Measurements from ENCODE around the gene SYT15. TPM values are rescaled to one million over a fixed set of nuclear protein-coding genes. Genes with fewer than 3 reads are reported as not detected.

Gene SYT15
- total RNA-seq, 2 donors from 2014 or later = 1.6 to 7.0 TPM

DNA sequence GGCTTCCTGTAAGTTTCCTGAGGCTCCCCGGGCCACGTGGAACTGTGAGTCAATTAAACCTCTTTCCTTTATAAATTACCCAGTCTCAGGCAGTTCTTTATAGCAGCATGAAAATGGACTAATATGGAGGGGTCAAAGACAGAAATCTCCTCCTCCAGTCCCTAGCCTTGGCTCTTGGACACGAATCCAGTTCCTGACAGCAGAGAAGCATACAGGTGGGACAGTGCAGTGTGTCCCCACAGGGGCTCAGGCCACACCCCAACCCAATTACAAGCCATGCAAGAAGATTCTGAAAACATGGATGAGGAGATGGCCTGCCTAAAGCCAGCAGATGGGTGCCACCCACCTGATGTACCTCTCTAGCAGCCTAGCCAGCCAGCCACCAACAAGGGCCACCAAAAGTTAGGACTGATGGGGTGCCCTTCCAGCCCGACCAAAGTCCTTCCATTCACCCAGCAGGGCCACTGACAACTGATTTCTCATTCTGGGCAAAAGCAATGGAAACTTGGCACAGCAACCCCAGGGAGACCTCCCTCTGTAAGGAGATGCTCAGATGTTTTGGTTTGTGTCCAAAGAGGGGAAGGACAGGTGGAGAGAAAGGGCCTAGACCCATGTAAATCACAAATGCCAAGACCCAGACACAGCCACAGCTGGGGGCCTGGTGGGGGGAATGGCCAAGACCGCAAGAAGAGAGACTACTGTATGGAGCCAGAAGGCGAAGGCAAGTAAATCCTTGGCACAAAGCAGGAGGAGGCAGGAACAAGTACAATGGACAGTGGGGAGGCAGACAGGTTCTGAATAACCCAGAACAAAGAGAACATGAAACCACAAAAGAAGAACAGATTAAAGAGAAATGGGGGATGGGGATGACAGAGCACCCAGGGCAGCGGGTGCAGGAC, 36.1 kb upstream of the SYT15 start:
- intact Hi-C loops (cut with DNase I) = no loop called here
- 72% methylated on average over 7 of the region's 7 CpGs for WGBS
- H3K36me3 ChIP-seq = no peaks in the 10 kb centered on the region
- no peaks in the 10 kb centered on the region for H3K9me3 ChIP-seq
- H3K27ac ChIP-seq = no peak overlapping the region
- no peaks in the 10 kb centered on the region for H3K4me1 ChIP-seq (replicated peaks)
- TF ChIP-seq POLR2A (IDR thresholded peaks at IDR 0.05) = no peak
- TF ChIP-seq, protein P1, sequence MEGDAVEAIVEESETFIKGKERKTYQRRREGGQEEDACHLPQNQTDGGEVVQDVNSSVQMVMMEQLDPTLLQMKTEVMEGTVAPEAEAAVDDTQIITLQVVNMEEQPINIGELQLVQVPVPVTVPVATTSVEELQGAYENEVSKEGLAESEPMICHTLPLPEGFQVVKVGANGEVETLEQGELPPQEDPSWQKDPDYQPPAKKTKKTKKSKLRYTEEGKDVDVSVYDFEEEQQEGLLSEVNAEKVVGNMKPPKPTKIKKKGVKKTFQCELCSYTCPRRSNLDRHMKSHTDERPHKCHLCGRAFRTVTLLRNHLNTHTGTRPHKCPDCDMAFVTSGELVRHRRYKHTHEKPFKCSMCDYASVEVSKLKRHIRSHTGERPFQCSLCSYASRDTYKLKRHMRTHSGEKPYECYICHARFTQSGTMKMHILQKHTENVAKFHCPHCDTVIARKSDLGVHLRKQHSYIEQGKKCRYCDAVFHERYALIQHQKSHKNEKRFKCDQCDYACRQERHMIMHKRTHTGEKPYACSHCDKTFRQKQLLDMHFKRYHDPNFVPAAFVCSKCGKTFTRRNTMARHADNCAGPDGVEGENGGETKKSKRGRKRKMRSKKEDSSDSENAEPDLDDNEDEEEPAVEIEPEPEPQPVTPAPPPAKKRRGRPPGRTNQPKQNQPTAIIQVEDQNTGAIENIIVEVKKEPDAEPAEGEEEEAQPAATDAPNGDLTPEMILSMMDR (IDR thresholded peaks at IDR 0.05) = no peak
- no peaks in the 10 kb centered on the region for H3K27me3 ChIP-seq (replicated peaks; ENCODE audit: insufficient read depth)
- no peak for DNase-seq (ENCODE audit: low spot score)
- H3K4me3 ChIP-seq = no peak overlapping the region

DNA sequence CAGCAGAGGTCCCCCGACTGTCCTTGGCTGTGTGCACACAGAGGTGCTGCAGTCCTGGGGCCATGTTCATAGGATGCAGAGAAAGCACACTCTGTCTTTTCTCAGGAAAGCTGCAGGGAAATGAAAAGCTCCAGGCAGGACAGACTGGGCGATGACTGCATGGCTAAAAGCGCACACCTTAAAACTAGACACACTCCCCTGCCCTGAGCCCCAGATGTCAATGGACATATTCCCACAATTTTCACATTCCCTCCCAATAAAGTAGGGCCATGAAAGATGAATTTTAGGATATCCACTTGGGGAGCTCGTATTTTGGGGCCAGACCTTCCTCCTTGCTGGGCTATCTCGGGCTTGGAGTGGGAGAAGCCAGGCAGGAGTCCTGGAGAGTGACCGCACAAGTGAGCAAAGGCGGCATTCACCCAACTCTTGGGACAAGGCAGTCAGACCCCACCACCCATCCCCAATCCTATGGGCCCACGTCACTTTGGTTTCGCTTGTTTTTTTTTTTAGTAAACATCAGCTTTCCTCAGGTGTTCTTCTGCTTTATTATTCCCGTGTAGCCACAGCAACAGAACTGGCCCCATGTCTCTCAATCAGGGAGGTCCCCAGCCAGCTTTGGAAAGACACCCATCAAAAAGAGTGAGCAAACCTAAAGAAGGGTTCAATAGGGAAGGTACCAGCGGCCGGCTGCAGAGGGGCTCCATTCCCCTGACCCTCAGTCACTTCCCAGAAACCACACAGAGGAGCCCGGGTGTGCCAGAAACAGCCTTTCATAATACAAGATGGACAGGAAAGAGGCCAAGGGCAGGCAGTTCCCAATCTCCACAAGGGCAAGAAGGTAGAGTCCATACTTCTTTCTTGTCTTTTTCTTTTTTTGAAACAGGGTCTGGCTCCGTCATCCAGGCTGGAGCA, 35.2 kb upstream of the SYT15 start:
- TF ChIP-seq POLR2A (IDR thresholded peaks at IDR 0.05) (no peak), POLR2AphosphoS5 (IDR thresholded peaks at IDR 0.05) (no peak)
- TF ChIP-seq, protein P1 (IDR thresholded peaks at IDR 0.05) = no peak
- Histone ChIP-seq H3K27ac (no peak overlapping the region), H3K4me1 (replicated peaks) (no peaks in the 10 kb centered on the region), H3K27me3 (replicated peaks; ENCODE audit: insufficient read depth) (no peaks in the 10 kb centered on the region), H3K4me3 (no peak overlapping the region), H3K36me3 (no peaks in the 10 kb centered on the region), H3K9me3 (no peaks in the 10 kb centered on the region)
- 84% methylated on average over 14 of the region's 14 CpGs for WGBS
- no peak for DNase-seq (ENCODE audit: low spot score)
- intact Hi-C loops (cut with DNase I) = no loop called here

DNA sequence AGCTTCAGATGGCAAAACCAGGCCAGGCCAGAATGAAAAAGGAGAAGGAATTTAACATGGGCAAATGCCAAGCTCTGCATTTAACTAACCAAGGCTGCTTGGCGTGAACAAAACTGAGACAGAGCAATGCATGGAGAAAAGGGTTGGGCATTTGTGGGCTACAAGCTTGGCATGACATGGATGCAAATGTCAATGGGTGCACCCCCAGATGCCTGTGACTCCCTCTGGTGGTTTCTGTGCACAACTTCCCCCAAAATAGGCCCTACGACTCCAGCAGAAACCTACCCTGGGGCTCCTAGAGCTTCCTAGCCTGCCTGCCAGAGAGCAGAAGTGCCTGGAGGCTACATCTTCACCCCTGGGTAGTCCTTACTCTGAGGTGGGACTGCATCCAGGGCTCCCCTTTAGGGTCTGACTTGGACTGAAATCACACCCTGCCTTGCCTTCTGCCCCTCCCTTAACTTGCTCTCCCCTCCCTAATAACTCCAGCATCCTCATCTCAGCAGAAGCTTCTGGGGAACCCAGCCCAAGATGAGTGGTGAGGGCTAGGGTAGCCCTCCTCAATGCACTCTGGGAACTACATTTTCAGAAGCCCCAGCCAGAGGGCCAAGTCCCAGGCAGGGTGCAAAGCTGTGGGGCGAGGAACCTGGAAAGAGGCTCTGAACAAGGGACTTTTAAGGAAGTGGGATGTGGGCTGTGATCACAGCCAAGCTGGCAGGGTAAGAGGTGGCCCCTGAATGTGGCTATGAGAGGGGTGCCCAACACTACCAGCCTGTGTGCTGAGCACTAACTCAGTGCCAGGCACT, 33.7 kb upstream of the SYT15 start:
- intact Hi-C loops (cut with DNase I) = no loop called here
- 60% methylated on average over 3 of the region's 3 CpGs for WGBS
- no peaks in the 10 kb centered on the region for H3K27me3 ChIP-seq (replicated peaks; ENCODE audit: insufficient read depth)
- H3K36me3 ChIP-seq = no peaks in the 10 kb centered on the region
- DNase-seq (ENCODE audit: low spot score) = no peak
- TF ChIP-seq POLR2A (IDR thresholded peaks at IDR 0.05) = no peak
- TF ChIP-seq, protein P1 (IDR thresholded peaks at IDR 0.05) = peak in 1 of 4 experiments; percentile 43
- no peaks in the 10 kb centered on the region for H3K9me3 ChIP-seq
- no peaks in the 10 kb centered on the region for H3K4me1 ChIP-seq (replicated peaks)
- no peak overlapping the region for H3K4me3 ChIP-seq
- H3K27ac ChIP-seq = no peak overlapping the region

DNA sequence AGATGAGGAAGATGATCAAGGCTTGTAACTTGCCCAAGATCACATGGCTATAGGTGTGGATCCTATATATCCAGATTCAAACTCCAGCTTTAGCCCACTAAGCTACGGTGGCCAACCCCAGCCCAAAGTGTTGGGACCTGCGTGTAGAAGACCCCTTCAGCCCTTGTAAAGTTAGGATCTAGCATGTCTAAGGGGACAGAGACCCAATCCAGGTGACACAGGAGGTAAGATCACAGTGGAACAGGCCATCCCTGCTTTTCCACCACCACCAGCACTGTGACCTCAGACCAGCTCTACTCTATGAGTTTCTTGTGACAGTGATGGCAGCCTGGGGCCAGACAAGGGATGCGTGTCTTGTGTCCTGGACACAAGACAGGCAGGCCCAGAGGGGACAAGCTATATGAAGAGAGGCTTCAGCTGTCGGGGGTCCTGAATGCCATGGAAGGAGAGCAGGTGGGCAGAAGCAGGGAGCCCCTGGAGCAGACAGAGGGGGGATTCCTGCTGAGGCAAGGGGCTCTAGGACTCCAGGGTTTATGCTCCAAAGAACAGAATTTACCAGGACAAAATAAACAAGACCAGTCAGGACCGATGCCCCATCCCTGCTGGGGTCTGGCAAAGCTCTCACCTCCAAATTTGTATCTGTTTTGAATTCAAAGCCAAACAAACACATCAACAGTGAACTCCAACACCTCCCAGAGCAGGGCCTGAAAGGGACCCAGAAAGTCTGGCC, 32.9 kb upstream of the SYT15 start:
- Histone ChIP-seq H3K4me1 (replicated peaks) (no peaks in the 10 kb centered on the region), H3K27me3 (replicated peaks; ENCODE audit: insufficient read depth) (no peaks in the 10 kb centered on the region), H3K9me3 (no peaks in the 10 kb centered on the region), H3K27ac (no peak overlapping the region), H3K4me3 (no peak overlapping the region), H3K36me3 (no peaks in the 10 kb centered on the region)
- intact Hi-C loops (cut with DNase I) = no loop called here
- 81% methylated on average over 5 of the region's 5 CpGs for WGBS
- TF ChIP-seq POLR2A (IDR thresholded peaks at IDR 0.05) = no peak
- no peak for TF ChIP-seq POLR2AphosphoS5 (IDR thresholded peaks at IDR 0.05)
- TF ChIP-seq, protein P1 (IDR thresholded peaks at IDR 0.05) = no peak
- peak; percentile 4 for DNase-seq (ENCODE audit: low spot score)
